Esophagus squamous epithelium (tissue), 5 donors: ENCODE results near the gene DNASE2. TPM values are rescaled to one million over a fixed set of nuclear protein-coding genes. Genes with fewer than 3 reads are reported as not detected.

Experiments used
- DNase-seq: peaks from one replicate; lab custom pipeline; 2025; lab: John Stamatoyannopoulos, UW
- H3K27ac ChIP-seq, 4 donors: fragments of 200-600 bp; sonication (generic); one replicate each; pipeline ENCODE4 v1.5.1; 2016 to 2019; ENCODE audit warnings: mild to moderate bottlenecking in 1 of 4
- H3K27me3 ChIP-seq, 4 donors: fragments of 200-600 bp; sonication (generic); 1 replicate in 3 of 4; 2 replicates in 1 of 4; pipeline versions ENCODE4 v1.5.1 to v1.6.0; 2017 to 2021; ENCODE audit warnings: antibody characterized with exemption in 1 of 4
- H3K36me3 ChIP-seq, 3 donors: fragments of 200-600 bp; sonication (generic); one replicate each; pipeline ENCODE4 v1.5.1; 2016 to 2019
- H3K4me1 ChIP-seq, 3 donors: fragments of 200-600 bp; sonication (generic); one replicate each; pipeline ENCODE4 v1.5.1; 2017 to 2019
- H3K4me3 ChIP-seq, 4 donors: fragments of 200-600 bp; sonication (generic); 1 replicate in 3 of 4; 2 replicates in 1 of 4; pipeline ENCODE4 v1.5.1; 2016 to 2019; ENCODE audit warnings: mild to moderate bottlenecking in 2 of 4, moderate library complexity in 1 of 4
- H3K9me3 ChIP-seq, 3 donors: fragments of 200-600 bp; sonication (generic); one replicate each; pipeline ENCODE4 v1.5.1; 2016 to 2019
- POLR2A ChIP-seq, 4 donors: fragments of 450-650 bp; IDR thresholded peaks; one replicate each; pipeline ENCODE4 v1.6.1; 2017; ENCODE audit warnings: antibody characterized with exemption in 4 of 4, mild to moderate bottlenecking in 4 of 4, moderate library complexity in 3 of 4
- WGBS, 2 donors: methylation state at CpG; one replicate each; pipeline ENCODE4 v1.1.5; 2018; 5-methylcytosine and 5-hydroxymethylcytosine counted together
- intact Hi-C: fragments of 100-400 bp; cut with DNase I; formaldehyde crosslinking; loops from one replicate; pipeline ENCODE4 v1.15.0; 2022
- total RNA-seq, 4 donors: library from RNA; depleted of rRNA; stranded (reverse); fragments of >200 nt; gene quantifications; one replicate each; pipeline ENCODE4 v1.1.0, GENCODE V29; 2016
- TF ChIP-seq, protein P1 (sequence below), 6 experiments: fragments of 450-650 bp in 4 of 6; fragments of 200-600 bp in 2 of 6; sonication (generic) in 2 of 6; IDR thresholded peaks; one replicate each; pipeline ENCODE4 v1.5.1; 2016 to 2019; ENCODE audit warnings: antibody characterized with exemption in 6 of 6, mild to moderate bottlenecking in 4 of 6, moderate library complexity in 4 of 6
- donor health status: DM: yes; HTN: yes; CAD: no.

Gene DNASE2
- total RNA-seq = 10 to 100 TPM; 12.3 to 27.9 (median 20.4) TPM

DNA sequence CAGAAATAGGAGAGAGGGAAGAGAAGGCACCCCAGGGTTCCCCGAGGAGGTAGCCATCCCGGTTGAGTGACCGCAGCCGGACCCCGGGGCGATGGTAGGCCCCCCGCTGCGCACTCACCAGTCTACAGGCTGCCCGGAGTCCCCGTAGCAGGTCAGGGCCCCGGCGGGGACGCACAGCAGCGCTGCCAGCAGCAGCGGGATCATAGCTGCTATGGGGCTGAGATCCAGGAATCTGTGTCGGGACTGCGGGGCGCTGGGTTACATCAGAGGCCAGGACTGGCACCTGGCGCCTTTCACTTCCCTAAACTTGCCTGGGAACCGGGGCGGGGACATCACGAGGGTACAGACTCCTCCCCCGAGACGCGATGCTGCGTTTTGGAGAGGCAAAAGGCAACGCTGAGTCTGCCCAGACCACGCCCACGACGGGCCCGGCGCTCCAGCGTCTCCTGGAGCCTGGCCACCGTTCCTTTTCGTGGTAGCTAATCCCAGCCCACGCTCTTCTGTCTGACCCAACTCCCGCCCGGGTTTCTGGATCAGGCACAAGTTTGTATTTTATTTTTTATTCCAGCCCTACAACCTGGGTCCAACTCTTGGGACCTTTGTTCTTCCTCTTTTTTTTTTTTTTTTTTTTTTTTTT is at the start of gene DNASE2:
Gene DNASE2, minus strand, starts transcription at position 278 of the 637 bp plus-strand sequence. Its CDS starts 74 bp downstream, at position 204.
- 0% methylated on average over 12 of the region's 38 CpGs for WGBS, 2 donors
- peak; percentile 86 for DNase-seq
- H3K9me3 ChIP-seq = peaks cover 0 to 17% (median 14%) of the 10 kb centered on the region in 3 donors
- peak within 1 kb of the TSS; percentile 84 to 96 (median 94) for H3K27ac ChIP-seq
- peak within 1 kb of the TSS; percentile 52 to 98 (median 82) for H3K4me3 ChIP-seq
- H3K36me3 ChIP-seq = peaks cover 14 to 26% (median 16%) of the 10 kb centered on the region in 3 donors
- H3K27me3 ChIP-seq = peaks cover 0 to 26% (median 0%) of the 10 kb centered on the region in 4 donors
- TF ChIP-seq, protein P1, sequence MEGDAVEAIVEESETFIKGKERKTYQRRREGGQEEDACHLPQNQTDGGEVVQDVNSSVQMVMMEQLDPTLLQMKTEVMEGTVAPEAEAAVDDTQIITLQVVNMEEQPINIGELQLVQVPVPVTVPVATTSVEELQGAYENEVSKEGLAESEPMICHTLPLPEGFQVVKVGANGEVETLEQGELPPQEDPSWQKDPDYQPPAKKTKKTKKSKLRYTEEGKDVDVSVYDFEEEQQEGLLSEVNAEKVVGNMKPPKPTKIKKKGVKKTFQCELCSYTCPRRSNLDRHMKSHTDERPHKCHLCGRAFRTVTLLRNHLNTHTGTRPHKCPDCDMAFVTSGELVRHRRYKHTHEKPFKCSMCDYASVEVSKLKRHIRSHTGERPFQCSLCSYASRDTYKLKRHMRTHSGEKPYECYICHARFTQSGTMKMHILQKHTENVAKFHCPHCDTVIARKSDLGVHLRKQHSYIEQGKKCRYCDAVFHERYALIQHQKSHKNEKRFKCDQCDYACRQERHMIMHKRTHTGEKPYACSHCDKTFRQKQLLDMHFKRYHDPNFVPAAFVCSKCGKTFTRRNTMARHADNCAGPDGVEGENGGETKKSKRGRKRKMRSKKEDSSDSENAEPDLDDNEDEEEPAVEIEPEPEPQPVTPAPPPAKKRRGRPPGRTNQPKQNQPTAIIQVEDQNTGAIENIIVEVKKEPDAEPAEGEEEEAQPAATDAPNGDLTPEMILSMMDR (IDR thresholded peaks at IDR 0.05) = peak in 1 of 6 experiments; percentile 9
- TF ChIP-seq POLR2A (IDR thresholded peaks at IDR 0.05) = peak in 3 of 4 donors; percentile 61 to 93 (median 83)
- H3K4me1 ChIP-seq = peaks cover 14 to 44% (median 20%) of the 10 kb centered on the region in 3 donors
- intact Hi-C loops = no loop called here

DNA sequence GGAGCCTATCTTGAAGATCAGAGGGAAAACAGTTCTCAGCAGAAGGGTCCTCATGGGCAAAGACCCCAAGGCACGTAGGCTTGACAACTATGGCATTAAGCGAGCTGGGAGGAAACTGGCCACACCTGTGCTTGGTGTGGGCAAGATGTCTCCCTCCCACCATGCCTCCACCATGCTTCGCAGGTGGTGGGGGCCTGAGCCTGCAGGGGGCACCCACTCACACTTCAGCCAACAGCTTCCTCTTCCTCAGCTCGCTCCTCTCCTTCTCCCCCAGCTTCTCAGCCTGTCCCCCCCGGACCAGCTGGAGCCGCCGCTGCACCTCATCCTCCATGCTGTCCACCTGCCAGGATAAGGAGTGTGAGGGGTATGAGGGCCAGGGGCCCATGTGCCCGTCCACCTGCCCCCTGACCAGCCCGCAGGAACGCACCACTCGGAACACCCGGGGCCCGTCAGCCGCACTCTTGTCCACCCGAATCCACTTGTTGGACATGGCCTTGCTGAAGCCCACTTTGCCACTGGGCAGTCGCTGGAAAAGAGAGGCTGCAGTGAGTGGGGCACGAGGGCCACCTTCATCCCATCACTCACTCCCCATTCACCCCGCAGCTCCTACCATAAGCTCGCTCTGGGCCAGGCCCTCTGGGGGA is 48.9 kb upstream of the DNASE2 start:
- TF ChIP-seq, protein P1 (IDR thresholded peaks at IDR 0.05) = no peak
- TF ChIP-seq POLR2A (IDR thresholded peaks at IDR 0.05) = no peak
- 82 to 87% methylated on average over 5 to 13 of the region's 19 CpGs for WGBS, 2 donors
- intact Hi-C loops = no loop called here
- Histone ChIP-seq H3K27me3 (no peaks in the 10 kb centered on the region), H3K4me3 (no peak overlapping the region), H3K4me1 (peaks cover 10 to 33% (median 10%) of the 10 kb centered on the region in 3 donors), H3K36me3 (peaks cover 28 to 67% (median 38%) of the 10 kb centered on the region in 3 donors), H3K27ac (no peak overlapping the region), H3K9me3 (no peaks in the 10 kb centered on the region)
- no peak for DNase-seq

DNA sequence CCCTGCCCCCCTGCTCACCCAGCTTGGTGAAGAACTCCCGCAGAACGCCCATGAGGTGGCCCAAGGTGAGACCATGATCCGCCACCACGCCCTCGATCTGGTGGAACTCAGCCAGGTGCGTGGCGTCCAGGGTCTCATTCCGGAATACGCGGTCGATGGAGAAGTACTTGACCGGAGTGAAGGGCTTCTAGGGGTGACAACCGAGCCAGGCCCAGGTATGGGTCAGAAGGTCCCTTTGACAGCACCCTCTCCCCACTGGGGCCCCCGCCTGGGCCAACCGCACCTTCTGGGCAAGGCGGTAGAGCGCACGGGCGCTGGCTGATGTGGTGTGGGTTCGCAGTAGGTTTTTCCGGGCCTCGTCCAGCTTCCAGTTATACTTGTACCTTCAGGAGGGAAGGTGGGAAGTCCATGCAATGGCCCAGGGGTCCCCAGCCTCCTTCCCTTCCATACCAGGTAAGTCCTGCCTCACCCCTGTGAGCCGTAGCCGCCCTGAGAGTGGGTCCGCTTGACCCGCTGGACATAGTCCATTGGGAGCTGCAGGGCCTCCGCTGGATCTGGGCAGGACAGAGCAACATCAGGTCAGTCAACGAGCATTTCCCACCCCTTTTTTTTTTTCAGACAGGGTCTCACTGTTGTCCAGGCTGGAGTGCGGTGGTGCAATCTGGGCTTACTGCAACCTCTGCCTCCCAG is 43.5 kb upstream of the DNASE2 start:
- Histone ChIP-seq H3K27me3 (no peaks in the 10 kb centered on the region), H3K9me3 (no peaks in the 10 kb centered on the region), H3K27ac (no peak overlapping the region), H3K36me3 (peaks cover 38 to 78% (median 55%) of the 10 kb centered on the region in 3 donors), H3K4me1 (peaks cover 0 to under 1% (median 0%) of the 10 kb centered on the region in 3 donors), H3K4me3 (no peak overlapping the region)
- WGBS, 2 donors = 91 to 92% methylated on average over 17 to 27 of the region's 29 CpGs
- DNase-seq = no peak
- intact Hi-C loops = no loop called here
- TF ChIP-seq POLR2A (IDR thresholded peaks at IDR 0.05) = no peak

DNA sequence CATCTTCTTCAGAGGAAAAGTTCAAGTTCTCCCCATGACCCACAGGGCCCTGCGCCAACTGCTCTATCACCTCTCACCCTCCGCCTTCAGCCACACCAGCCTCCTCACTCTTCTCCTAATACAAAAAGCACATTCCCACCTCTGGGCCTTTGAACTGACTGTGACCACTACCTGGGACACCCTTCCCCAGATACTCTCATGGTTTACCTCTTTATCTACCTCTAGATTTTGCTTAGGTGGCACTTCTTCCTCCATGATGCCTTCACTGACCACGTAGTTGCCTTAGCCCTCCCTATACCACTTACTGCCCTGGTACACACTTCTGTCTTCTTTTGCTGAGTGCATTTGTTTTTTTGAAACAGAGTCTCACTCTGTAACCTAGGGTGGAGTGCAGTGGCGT is 41.7 kb upstream of the DNASE2 start:
- H3K4me1 ChIP-seq = peaks cover 0 to 12% (median 3%) of the 10 kb centered on the region in 3 donors
- DNase-seq = no peak

DNA sequence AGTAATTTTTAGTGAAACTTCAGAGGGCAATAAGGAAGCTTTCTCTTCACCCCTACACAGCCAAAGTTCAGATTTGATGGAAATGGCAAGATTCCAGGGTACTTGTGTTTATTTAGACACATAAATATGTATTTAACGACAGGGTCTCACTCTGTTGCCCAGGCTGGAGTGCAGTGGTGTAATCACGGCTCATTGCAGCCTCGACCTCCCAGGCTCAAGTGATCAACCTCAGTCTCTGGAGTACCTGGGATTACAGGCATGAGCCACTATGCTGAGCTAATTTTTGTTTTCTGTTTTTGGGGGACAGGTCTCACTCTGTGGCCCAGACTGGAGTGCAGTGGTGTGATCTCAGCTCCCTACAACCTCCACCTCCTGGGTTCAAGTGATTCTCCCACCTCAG is 39.8 kb upstream of the DNASE2 start:
- Histone ChIP-seq H3K9me3 (no peaks in the 10 kb centered on the region), H3K36me3 (peaks cover 26 to 41% (median 26%) of the 10 kb centered on the region in 3 donors)
- 39 to 45% methylated on average over 2 to 3 of the region's 3 CpGs for WGBS, 2 donors

More for the DNA sequence above, 41.7 kb upstream of the DNASE2 start:
- H3K27ac ChIP-seq = no peak overlapping the region
- 94 to 96% methylated on average over 4 of the region's 4 CpGs for WGBS, 2 donors
- H3K36me3 ChIP-seq = peaks cover 28 to 60% (median 43%) of the 10 kb centered on the region in 3 donors
- TF ChIP-seq, protein P1 (IDR thresholded peaks at IDR 0.05) = no peak
- no peak for TF ChIP-seq POLR2A (IDR thresholded peaks at IDR 0.05)
- H3K4me3 ChIP-seq = no peak overlapping the region
- H3K27me3 ChIP-seq = no peaks in the 10 kb centered on the region
- H3K9me3 ChIP-seq = no peaks in the 10 kb centered on the region
- intact Hi-C loops = no loop called here

More for the DNA sequence above, 39.8 kb upstream of the DNASE2 start:
- TF ChIP-seq POLR2A (IDR thresholded peaks at IDR 0.05) = no peak
- TF ChIP-seq, protein P1 (IDR thresholded peaks at IDR 0.05) = no peak
- DNase-seq = no peak
- Histone ChIP-seq H3K27me3 (no peaks in the 10 kb centered on the region), H3K4me3 (no peak overlapping the region), H3K4me1 (peaks cover 0 to 12% (median 3%) of the 10 kb centered on the region in 3 donors), H3K27ac (no peak overlapping the region)
- intact Hi-C loops = no loop called here
